HG03342 (cell line): ENCODE measurements around the gene GPT2.
"Not testable (repeated sequence)": the region's sequence is repeated elsewhere in the genome, so short reads cannot be mapped to it uniquely, and the experiment has no call there.

Source experiments
- ATAC-seq: cut with Tn5 transposase; IDR thresholded peaks from one replicate; pipeline ENCODE4 v1.9.1; 2021; ENCODE audit warnings: mild to moderate bottlenecking, moderate library complexity; ENCODE audit not compliant: unreplicated experiment

GPT2 gene

GRCh38 chr16:46862555-46863447, 21.4 kb upstream of the GPT2 start:
- ATAC-seq: no peak

- no peak for ATAC-seq
Observed at GRCh38 chr16:46866286-46866685, 17.9 kb upstream of the GPT2 start.

- ATAC-seq: not testable (repeated sequence)
Observed at GRCh38 chr16:46867486-46867885, 16.7 kb upstream of the GPT2 start.

- ATAC-seq: not testable (repeated sequence)
Observed at GRCh38 chr16:46868891-46869290, 15.3 kb upstream of the GPT2 start.

GRCh38 chr16:46871597-46871996, 12.6 kb upstream of the GPT2 start:
- ATAC-seq: no peak

GRCh38 chr16:46873201-46873600, 11.0 kb upstream of the GPT2 start:
- ATAC-seq: no peak

- ATAC-seq: no peak
Observed at GRCh38 chr16:46875243-46875642, 8.9 kb upstream of the GPT2 start.

- ATAC-seq: no peak
Observed at GRCh38 chr16:46882304-46882939, 1.7 kb upstream of the GPT2 start.

- no peak for ATAC-seq
Observed at GRCh38 chr16:46882940-46883307, 1.2 kb upstream of the GPT2 start.

GRCh38 chr16:46883353-46883689, 841 bp upstream of the GPT2 start:
- no peak for ATAC-seq

GRCh38 chr16:46884513-46885293, 541 bp downstream of the GPT2 start:
- ATAC-seq: peak; percentile 2

- ATAC-seq: no peak
Observed at GRCh38 chr16:46885960-46886763, 2.0 kb downstream of the GPT2 start.

- ATAC-seq: no peak
Observed at GRCh38 chr16:46886764-46887523, 2.8 kb downstream of the GPT2 start.

- no peak for ATAC-seq
Observed at GRCh38 chr16:46887524-46887854, 3.3 kb downstream of the GPT2 start.

- ATAC-seq: no peak
Observed at GRCh38 chr16:46889245-46889941, 5.2 kb downstream of the GPT2 start.

- no peak for ATAC-seq
Observed at GRCh38 chr16:46889942-46890300, 5.8 kb downstream of the GPT2 start.

- ATAC-seq: no peak
Observed at GRCh38 chr16:46891910-46892309, 7.7 kb downstream of the GPT2 start.

- ATAC-seq: no peak
Observed at GRCh38 chr16:46894036-46894672, 10.0 kb downstream of the GPT2 start.
